Measurements from ENCODE around the gene ANKRD6.
"Not testable (repeated sequence)": the region's sequence is repeated elsewhere in the genome, so short reads cannot be mapped to it uniquely, and the experiment has no call there.

The ANKRD6 gene

DNA sequence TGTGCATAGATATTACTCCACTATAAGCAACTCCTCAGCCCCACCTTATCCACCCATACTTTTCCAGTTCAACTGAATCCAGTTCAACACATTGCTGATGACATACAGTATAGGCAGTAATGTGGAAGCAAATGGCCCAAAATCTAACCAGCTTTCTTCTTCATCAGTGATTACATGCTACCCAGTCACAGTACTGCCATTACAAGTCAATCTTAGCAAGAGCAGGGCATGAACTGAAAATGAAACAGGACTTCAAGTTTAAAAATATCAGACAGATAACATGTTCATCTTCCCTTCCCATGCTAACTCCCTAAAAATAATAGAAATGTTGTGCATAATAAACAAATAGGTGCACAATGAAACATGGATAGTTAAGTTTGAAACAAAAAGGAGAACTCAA is 40.1 kb upstream of the ANKRD6 start:
- CTCF ChIA-PET, result no interaction called here
- no peak for TF ChIP-seq CTCF (IDR thresholded peaks at IDR 0.05; ENCODE audit: control extremely low read depth, extremely low read depth, low read depth, missing control alignments)
- no peak for DNase-seq (ENCODE audit: extremely low spot score)
- POLR2A ChIA-PET, result no interaction called here

DNA sequence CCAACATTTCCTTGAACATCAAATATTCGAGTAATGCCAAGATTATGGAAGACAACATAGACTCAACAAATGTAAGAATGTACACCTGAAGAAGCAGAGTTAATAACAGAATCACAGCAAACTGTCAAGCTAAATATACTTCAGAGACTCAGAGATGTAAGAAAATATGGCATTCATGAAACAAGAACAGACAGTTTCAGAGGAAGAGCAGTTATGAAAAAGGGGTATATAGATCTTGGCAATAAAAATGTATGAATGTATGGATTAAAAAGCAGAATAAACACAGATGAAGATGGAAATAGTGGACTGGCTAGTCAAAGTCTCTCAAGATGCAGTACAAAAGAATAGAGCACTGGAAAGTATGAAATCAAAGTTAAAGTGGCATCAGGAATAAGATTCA is 39.3 kb upstream of the ANKRD6 start:
- ChIA-PET POLR2A (no interaction called here), CTCF (no interaction called here)
- no peak for DNase-seq (ENCODE audit: extremely low spot score)
- TF ChIP-seq CTCF (IDR thresholded peaks at IDR 0.05; ENCODE audit: control extremely low read depth, extremely low read depth, low read depth, missing control alignments), result no peak

DNA sequence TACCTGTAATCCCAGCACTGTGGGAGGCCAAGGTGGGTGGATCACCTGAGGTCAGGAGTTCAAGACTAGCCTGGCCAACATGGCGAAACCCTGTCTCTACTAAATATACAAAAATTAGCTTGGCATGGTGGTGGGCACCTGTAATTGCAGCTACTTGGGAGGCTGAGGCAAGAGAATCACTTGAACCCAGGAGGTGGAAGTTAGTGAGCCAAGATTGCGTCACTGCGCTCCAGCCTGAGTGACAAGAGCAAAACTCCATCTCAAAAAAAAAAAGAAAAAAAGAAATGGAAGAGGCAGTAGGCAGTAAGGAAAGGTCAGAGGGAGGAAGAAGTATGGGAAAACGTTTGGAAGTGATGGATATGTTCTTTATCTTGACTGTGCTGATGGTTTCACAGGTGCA is 35.1 kb upstream of the ANKRD6 start:
- POLR2A ChIA-PET; DNase-seq (ENCODE audit: extremely low spot score): not testable (repeated sequence)
- CTCF ChIA-PET, result interaction anchor here (1.5 kb wide), 1 partner anchor 26 kb away, joined by 7 read pairs; no protein-coding TSS in a partner anchor

DNA sequence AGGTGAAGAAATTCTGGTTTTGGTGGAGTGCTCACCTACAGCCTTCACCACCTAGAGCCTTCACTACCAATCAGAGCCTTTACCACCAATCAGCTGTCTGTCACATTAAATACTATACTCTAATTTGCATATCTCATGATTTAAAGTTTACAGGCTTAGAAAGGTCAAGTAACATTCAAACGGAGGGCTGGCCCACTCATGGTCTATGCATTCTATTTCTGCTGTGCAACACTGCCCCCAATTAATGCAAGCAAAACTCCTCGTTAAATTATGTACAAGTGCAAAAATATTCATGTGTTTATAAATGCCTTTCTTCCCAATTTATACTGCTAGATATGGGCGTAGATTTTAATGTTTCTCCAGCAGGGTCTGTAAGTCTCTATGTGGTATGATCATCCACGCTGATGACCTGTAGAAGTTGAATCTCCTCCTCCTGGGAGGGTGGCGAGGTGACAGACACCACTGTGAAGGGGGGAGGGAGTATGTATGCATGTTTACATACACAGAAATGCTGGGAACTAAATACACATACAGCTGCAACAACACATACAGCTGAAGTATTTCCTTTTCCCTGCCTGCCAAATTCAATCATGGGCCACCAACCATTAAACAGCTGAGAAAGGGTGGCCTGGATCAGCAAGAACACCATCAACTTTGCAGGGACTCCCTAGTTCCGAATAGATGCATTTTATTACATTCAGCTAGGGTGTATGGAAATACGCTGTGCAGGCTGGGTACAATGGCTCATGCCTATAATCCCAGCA is 34.0 kb upstream of the ANKRD6 start:
- CTCF ChIA-PET, result interaction anchor here (1.4 to 2.1 kb wide), 3 partner anchors 27 to 33 kb away, joined by 6 to 9 read pairs (median 7); no protein-coding TSS in a partner anchor
- no peak for TF ChIP-seq CTCF (IDR thresholded peaks at IDR 0.05; ENCODE audit: control extremely low read depth, extremely low read depth, low read depth, missing control alignments)
- DNase-seq (ENCODE audit: extremely low spot score), result no peak
- POLR2A ChIA-PET, result interaction anchor here (0.7 kb wide), 1 partner anchor 13 kb away, joined by 3 read pairs; the partner anchor contains the start of gene RRAGD

DNA sequence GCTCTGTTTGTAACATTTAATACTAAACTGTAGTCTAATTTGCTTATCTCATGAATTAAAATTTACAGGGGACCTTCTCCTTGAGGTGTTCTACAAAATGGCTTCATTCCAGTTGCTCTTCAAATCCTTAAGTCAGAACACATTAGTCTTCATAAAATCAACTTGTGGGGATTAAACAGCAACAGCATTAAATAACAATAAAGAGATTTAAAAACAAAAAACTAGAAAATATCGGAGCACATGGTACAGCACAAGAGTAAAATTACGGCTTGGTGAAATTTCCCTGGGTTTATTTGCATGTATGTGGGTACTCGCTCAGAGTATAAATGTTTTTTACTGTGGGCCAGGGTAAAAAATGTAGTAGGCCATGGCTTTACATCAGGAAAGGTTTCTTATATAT is 32.9 kb upstream of the ANKRD6 start:
- CTCF ChIA-PET, result interaction anchor here (1.4 to 2.1 kb wide), 2 partner anchors 28 to 32 kb away, joined by 6 to 9 read pairs; no protein-coding TSS in a partner anchor
- TF ChIP-seq CTCF (IDR thresholded peaks at IDR 0.05; ENCODE audit: control extremely low read depth, extremely low read depth, low read depth, missing control alignments), result no peak
- POLR2A ChIA-PET, result no interaction called here
- DNase-seq (ENCODE audit: extremely low spot score), result no peak

DNA sequence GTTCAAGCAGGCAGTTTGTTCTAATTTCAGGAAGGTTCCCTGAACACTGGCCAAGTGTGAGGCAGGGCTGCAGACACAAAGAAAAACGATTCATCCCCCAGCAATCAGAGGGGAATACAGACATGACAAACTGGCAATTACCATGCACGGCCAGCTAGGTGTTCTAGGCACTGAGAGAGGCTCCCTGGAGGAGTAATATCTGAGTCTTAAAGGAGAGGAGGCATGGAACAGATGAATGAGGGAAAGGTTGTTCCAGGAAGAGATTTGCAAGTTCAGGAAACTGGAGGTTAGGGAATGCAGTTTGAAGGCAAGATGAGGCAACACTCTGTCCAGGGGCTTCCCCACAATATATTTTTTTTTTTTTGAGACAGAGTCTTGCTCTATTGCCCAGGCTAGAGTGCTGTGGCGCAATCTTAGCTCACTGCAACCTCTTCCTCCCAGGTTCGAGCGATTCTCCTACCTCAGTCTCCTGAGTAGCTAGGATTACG is 32.0 kb upstream of the ANKRD6 start:
- POLR2A ChIA-PET, result no interaction called here
- CTCF ChIA-PET, result interaction anchor here (0.9 to 2.1 kb wide), 3 partner anchors 16 to 31 kb away, joined by 3 to 9 read pairs (median 6); no protein-coding TSS in a partner anchor
- TF ChIP-seq CTCF (IDR thresholded peaks at IDR 0.05; ENCODE audit: control extremely low read depth, extremely low read depth, low read depth, missing control alignments), result no peak
- no peak for DNase-seq (ENCODE audit: extremely low spot score)

DNA sequence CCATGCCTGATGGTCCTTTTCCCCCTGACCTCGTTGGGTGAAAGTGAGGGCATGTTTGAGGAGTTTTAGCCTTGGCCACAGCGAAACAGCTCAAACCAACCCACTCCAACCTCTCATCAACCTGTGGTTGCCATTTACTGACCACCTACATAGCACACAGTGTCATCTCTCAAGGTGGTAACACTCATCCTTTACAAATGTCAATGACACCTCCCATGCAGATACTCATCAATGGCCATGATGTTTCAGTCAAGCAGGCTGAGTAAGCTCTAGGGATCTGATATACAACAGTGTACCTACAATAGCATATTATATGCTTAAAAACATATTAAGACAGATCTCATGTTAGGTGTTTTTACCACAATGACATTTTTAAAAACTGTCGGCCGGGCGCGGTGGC is 30.2 kb upstream of the ANKRD6 start:
- ChIA-PET POLR2A (interaction anchor here (1.0 kb wide), 1 partner anchor 13 kb away, joined by 3 read pairs; no protein-coding TSS in a partner anchor), CTCF (interaction anchor here (2.0 to 2.2 kb wide), 2 partner anchors 29 to 31 kb away, joined by 6 to 13 read pairs; no protein-coding TSS in a partner anchor)
- TF ChIP-seq CTCF (IDR thresholded peaks at IDR 0.05; ENCODE audit: control extremely low read depth, extremely low read depth, low read depth, missing control alignments), result no peak
- DNase-seq (ENCODE audit: extremely low spot score), result no peak

Data from GM10248 (cell line).